SK-MEL-5 (cell line): Measurements from ENCODE around the gene ADAP2. TPM values are rescaled to one million over a fixed set of nuclear protein-coding genes. Genes with fewer than 3 reads are reported as not detected.
"Not testable (repeated sequence)": the region's sequence is repeated elsewhere in the genome, so short reads cannot be mapped to it uniquely, and the experiment has no call there.

Experiments used
- DNase-seq: peaks from one replicate; pipeline ENCODE4 v3.0.0-alpha.2; 2016; ENCODE audit warnings: low read depth, low spot score
- in situ Hi-C: cut with HindIII; loops from 2 replicates; pipeline ENCODE4 v1.10.0; 2016; ENCODE audit warnings: low sequenced_read_pairs, high pct_unique_total_duplicates, low pct_unique_long_range_greater_than_20kb
- total RNA-seq: library from RNA; depleted of rRNA; stranded (reverse); fragments of >200 nt; shearing (Covaris generic); gene quantifications from 2 replicates; pipeline ENCODE4 v1.2.3, GENCODE V29; 2014

The ADAP2 gene
- total RNA-seq, 1 experiment from 2014 or later: 0.05 TPM

- in situ Hi-C loops: no loop called here
Measured at GRCh38 chr17:30927756-30928155, 6.0 kb downstream of the ADAP2 start.

GRCh38 chr17:30928584-30928983 is 6.8 kb downstream of the ADAP2 start:
- DNase-seq: no peak
- in situ Hi-C loops: no loop called here

More at GRCh38 chr17:30927756-30928155, 6.0 kb downstream of the ADAP2 start:
- DNase-seq: no peak

- no peak for DNase-seq
- in situ Hi-C loops: no loop called here
Measured at GRCh38 chr17:30929081-30929633, 7.4 kb downstream of the ADAP2 start.

- in situ Hi-C loops, DNase-seq: not testable (repeated sequence)
Measured at GRCh38 chr17:30929861-30930260, 8.1 kb downstream of the ADAP2 start.

- DNase-seq: no peak
- in situ Hi-C loops: no loop called here
Measured at GRCh38 chr17:30930495-30930894, 8.8 kb downstream of the ADAP2 start.

GRCh38 chr17:30931582-30931981 is 9.8 kb downstream of the ADAP2 start:
- DNase-seq, in situ Hi-C loops: not testable (repeated sequence)

GRCh38 chr17:30933966-30934365 is 12.2 kb downstream of the ADAP2 start:
- in situ Hi-C loops: no loop called here
- no peak for DNase-seq

- in situ Hi-C loops: no loop called here
- no peak for DNase-seq
Measured at GRCh38 chr17:30939051-30939689, 17.4 kb downstream of the ADAP2 start.

- no peak for DNase-seq
- in situ Hi-C loops: no loop called here
Measured at GRCh38 chr17:30942308-30943079, 20.7 kb downstream of the ADAP2 start.

DNA sequence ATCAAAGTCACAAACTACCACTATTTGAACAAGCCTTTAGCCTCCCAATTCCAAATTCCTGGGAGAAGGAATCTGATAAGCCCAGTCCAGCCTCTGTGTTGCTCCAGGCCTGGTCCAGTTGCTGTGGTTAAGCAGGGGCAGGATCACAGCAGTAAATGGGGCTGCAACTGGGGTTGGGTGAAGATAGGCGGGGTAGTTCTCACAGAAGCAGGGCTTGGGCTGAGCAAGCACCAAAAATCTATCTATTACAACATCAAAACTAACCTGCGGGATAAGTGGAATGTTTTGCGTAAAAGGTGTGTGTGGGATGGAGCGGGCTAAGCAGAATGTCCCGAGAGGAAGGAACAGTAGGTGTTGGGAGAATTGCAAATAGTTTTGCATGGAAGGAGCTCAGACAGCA is 26.1 kb downstream of the ADAP2 start:
- no peak for DNase-seq
- in situ Hi-C loops: no loop called here

GRCh38 chr17:30950189-30950588 is 28.4 kb downstream of the ADAP2 start:
- no peak for DNase-seq
- in situ Hi-C loops: no loop called here

DNA sequence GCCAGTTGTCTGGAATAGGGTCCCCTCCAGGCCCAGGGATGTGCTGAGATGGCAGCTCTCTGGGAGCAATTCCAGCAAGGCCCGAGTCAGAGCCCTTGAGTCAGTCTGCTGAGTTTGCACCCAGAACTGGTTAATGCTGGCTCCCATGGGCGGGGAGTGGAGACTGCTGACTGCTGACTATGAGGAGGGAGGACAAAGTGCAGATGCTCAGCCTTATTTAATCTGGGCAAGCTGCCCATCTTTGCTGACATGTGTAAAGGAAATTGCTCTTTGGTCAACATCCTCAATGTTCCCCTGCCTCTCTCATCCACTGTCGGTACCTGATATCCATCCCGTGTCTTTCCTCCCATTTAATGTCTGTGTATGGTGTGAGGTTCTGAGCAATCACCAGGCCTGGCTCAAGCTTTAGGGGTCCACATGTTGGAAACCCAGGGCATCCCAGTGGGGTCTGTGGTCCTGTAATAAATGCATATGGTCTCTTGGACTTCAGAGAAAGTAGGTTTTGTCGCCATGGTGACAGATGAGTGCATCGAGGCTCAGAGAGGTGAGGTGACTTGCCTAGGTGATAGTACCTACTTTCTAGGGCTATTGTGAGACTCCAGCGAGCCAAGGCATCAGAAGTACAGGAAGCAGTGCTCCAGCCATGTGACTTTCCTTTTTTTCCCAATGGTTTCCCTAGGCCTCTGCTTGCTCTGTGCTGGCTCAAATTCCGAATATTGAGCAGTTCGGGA is 29.1 kb downstream of the ADAP2 start:
- in situ Hi-C loops: no loop called here
- DNase-seq: no peak

GRCh38 chr17:30952638-30953393 is 31.1 kb downstream of the ADAP2 start:
- no peak for DNase-seq
- in situ Hi-C loops: no loop called here

GRCh38 chr17:30954046-30954830 is 32.5 kb downstream of the ADAP2 start:
- no peak for DNase-seq
- in situ Hi-C loops: no loop called here

GRCh38 chr17:30956764-30957374 is 35.1 kb downstream of the ADAP2 start:
- DNase-seq: peak; percentile 31

DNA sequence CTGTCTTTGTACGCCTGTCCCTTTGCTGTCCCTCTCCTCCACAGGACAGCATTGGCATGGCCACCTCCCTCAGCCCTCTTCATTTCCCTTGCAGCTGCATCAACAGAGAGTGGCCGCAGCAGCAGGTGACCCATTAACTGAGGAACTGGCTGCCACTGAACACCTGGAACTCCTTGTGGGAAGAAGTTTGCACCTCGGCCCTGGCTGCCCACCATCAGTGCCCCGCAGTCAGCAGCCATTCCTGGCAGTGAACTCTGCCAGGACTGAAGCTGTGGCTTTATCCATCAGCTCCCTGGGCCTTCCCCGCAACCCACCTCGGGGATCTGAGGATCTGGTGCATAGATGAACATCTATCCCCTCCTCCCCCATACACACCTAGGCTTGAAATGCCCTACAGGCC is 36.0 kb downstream of the ADAP2 start:
- DNase-seq: no peak
- in situ Hi-C loops: no loop called here

More at GRCh38 chr17:30956764-30957374, 35.1 kb downstream of the ADAP2 start:
- in situ Hi-C loops: no loop called here
